ENCODE data around the gene IFT43.

Gene IFT43

DNA sequence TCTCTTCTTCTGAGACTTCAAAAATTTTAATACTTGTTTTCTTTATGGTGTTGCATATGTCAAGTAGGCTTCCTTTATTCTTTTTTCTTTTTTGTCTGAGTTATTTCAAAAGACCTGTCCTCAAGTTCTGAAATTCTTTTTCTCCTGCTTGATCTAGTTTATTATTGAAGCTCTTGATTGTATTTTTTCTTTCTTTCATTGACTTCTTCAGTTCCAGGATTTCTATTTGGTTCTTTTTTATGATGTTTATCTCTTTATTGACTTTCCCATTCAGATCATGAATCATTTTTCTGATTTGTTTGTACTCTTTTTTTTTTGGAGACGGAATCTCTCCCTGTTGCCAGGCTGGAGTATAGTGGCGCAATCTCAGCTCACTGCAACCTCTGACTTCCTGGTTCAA is 34.1 kb downstream of the IFT43 start:
- no peak for DNase-seq

DNA sequence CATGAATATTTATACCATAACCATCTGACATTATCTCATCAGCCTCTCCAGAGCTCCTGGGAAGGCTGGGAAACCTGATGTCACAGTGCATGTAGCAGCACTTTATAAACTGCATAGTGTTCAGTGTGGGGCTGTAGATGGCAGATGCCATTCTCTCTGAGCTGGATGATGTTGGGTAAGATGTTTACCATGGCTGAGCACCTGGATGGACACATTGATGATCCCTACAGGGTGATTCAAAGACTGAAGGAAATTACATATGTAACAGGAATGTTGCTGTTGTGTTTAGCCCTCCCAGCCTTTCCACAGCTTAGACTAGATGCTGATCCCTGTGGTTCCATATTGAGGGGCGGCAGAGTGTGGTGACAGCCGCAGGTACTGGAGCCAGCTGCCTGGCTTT is 37.4 kb downstream of the IFT43 start:
- no peak for DNase-seq

GRCh38 chr14:76023757-76024156 is 38.2 kb downstream of the IFT43 start:
- DNase-seq, result no peak

DNA sequence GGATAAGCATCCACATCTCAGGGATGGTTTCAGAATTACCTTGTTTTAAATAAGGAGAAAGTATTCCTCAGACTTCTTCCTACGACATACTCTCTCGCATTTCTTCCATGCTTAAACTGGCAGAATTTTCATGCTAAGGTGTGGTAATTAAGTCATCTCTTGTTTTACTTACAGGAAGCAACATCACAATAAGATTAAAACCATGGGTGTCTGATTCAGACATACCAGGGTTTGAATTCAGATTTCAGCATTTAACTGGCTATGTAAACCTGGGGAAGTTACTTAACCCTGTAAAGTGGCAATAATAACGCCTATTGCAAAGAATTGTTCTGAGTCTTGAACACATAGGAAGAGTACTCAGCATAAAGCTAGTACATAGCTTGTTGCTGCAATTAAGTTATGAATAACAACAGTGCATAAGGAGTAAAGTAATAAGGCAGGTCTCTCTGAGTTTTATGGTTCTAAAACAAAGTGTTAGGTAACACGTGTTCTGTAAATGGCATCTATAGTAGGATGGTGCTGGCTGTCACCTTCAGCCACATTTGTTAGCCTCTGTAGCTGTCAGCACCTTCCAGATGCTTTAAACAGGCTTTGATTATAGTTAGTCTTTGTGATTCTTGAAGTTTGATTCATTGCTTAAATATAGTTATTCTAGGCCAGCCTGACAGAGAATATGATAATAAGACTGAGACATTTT is 38.8 kb downstream of the IFT43 start:
- no peak for DNase-seq

DNA sequence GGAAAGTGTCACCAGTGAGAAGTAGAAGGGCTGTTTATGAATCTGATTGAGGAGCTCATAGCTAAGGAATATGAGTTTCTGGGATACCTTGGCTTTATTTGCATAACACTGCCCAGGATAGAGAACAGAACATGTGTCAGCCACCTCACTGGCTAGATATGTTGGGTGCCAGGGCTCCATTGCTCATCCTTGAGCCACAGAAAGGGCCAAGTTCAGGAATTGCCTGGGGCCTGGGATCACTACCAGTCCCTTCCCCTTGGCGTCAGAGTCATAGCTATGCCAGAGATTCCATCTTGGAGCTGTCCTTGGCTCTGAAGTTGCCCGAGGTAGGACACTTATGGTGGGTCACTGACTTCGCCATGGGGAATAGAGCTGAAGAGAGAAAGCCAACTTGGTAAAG is 49.0 kb downstream of the IFT43 start:
- no peak for DNase-seq

DNA sequence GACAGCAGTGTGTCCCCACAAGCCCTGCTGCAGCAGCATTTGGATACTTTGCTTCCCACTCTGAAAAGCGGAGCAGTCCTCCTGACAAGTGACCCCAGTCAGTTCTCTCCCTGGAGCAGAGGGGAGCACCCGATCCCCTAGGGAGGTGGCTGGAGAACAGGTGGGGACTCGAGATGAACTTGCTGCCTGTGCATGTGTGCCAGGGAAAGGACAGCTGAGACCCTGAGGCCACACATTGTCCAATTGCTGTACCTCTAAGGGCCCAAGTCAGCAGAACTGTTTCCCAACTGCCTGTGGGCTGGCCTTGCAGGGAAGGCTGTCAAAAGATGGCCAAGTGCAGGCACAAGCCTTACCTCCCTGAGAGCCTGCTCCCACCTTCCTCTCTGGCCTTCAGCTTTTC is 55.1 kb downstream of the IFT43 start:
- no peak for DNase-seq

DNA sequence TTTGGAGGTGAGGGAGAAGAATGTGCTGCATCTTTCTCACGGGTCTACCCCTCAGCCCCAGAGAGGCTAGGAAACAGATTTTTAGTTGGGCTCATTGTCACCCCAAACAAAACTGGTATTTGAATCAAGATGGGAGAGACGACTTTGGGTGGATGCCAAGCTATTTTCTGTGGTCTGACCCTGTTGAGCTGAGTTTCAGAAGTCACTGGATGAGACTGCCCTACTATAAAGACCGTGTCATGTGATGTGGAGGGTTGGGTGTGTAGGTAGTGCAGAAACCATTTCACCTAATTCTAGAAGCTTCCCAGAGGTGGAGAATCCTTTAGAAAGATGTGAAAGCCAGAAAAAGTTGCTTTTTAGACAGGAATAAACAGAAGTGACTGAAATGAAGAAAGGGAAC is 60.2 kb downstream of the IFT43 start:
- DNase-seq, result no peak

DNA sequence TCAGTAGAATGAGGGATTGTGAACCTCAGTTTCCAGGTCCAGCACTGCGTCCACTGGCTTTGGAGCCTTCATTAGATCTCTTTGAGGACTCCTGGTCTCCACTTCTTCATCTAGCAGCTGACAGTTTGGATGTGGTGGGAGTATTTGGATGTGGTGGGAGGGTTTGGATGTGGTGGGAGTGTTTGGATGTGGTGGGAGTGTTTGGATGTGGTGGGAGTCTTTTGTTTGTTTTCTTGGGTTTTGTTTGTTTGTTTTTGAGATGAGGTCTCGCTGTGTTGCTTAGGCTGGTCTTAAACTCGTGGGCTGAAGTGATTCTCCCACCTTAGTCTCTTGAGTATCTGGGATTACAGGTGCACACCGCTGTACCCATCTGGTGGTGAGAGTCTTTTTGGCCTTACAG is 64.7 kb downstream of the IFT43 start:
- DNase-seq, result no peak

DNA sequence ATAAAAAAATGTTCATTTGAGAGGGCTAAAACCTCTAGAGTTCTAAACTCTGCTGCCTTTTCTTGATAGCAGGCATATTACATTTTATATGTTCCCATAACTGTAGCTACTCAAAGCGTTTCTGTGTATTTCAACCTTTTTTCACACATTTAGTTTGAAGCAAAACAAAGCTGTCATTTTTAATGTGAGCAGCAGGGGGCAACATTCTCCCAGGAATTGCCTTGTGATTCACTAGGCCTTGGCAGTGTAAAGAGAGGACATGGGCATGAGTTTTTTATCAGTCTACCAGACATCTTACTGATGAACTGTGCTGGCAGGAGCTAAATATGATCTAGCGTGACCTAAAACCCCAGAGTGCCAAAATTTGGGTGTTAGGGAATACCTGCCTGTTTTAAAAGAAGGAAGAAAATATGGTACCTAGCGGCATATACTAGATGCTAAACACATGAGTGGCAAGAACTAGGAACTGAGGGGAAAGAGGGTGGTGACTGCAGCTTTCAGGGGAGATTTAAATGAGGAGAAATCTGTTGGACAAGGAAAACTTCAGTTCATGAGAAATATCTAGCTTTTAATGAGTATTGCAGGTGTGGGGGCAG is 65.3 kb downstream of the IFT43 start:
- DNase-seq, result peak in 1 of 2 experiments; percentile 40

- no peak for DNase-seq
Observed at GRCh38 chr14:76051717-76052465, 66.3 kb downstream of the IFT43 start.

DNA sequence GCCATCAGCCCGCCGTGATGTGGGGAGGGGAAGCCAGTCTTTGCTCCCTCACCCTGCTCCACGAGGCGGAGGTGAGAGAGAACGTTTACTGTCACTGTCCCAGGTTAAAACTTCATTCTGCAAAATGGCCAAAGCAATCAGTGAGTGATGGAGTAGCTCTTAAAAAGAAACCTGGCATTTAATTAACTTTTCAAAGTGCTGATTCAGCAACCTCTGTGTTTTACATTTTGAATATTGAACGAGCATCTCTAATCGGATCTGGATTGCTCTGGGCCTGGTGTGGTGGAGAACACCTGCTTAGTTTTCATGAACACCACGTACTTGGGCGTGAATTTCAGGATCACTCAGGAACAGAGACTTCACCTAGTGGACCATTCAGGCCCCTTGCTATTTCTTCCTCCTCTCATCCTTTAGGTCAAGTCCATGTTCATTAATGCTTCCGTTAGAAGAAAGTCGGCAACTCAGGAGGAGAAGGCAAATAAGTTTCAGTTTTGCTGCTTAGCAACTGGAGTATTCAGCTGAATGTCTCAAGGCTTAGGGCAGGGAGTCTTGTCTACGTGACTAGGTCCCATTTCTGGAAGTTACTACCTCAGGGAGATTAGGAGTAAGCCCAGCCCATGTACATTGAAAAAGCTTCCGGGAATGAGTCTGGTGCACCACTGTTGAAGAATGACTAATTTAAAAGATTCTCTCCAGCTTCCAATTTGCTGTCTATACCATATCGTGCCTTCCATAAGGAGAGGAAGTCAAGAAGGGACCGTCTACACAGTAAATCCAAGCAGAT is 68.2 kb downstream of the IFT43 start:
- DNase-seq, result no peak

GRCh38 chr14:76055330-76055729 is 69.8 kb downstream of the IFT43 start:
- no peak for DNase-seq

DNA sequence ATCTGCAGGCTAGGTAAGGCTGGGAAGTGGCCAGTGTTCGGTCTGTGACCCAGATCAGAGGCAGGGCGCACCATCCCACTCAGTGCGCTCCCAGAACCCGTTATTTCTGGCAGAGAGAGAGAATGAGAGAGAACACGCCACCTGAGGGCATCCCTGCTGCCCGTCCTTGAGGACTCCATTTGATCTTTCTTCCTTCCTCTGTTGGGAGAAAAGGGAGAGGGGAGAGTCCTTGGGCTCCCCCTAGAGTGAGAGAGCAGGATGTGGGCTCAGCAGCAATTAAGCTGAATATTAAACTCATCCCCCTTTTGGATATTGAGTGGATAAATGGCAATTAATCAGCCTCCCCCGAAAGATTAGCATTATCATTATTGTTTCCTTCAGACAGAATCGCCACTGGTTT is 70.6 kb downstream of the IFT43 start:
- DNase-seq, result no peak

GRCh38 chr14:76057914-76058313 is 72.4 kb downstream of the IFT43 start:
- DNase-seq, result no peak

GRCh38 chr14:76063327-76063726 is 77.8 kb downstream of the IFT43 start:
- DNase-seq, result no peak

DNA sequence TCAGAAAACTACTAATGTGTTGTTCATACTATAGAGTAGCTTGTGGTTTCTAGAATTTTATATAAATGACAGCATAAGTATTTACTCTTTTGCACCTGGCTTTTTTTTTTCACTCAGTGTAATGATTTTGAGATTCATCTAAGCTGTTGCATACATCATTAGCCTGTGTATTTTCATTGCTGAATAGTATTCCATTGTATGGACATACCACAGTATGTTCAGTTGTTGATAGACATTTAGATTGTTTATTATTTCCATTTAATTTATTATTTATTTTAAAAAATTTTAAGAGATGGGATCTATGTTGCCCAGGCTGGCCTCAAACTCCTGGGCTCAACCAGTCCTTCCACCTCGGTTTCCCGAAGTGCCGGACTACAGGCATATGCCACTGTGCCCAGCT is 80.0 kb downstream of the IFT43 start:
- no peak for DNase-seq

- no peak for DNase-seq
Observed at GRCh38 chr14:76067536-76067935, 82.0 kb downstream of the IFT43 start.

GRCh38 chr14:76073717-76074116 is 88.2 kb downstream of the IFT43 start:
- no peak for DNase-seq

GRCh38 chr14:76077340-76077739 is 91.8 kb downstream of the IFT43 start:
- DNase-seq, result no peak

- no peak for DNase-seq
Observed at GRCh38 chr14:76078501-76078900, 92.9 kb downstream of the IFT43 start.

- DNase-seq, result peak in 1 of 2 experiments; percentile 53
Observed at GRCh38 chr14:76080025-76080424, 94.5 kb downstream of the IFT43 start.

DNA sequence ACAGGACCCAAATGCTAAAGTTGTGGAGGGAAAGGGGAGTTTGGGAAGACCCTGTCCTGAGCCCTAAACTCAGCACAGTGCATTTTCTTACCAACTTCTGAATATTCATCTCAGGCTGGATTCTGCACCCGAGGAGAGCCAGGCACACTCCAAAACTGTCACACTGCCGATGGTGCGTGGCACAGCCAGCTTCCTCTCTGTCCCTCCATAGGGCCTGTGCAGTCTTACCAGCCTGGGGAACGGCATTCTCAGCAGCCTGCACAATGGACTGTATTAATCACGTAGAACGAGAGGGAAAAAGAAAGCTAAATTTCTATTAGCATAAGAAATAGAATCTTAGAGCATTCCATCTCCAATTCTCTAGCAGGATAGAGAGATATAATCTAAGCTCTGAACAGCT is 94.9 kb downstream of the IFT43 start:
- DNase-seq, result no peak

- no peak for DNase-seq
Observed at GRCh38 chr14:76081642-76082041, 96.1 kb downstream of the IFT43 start.
